ENCODE data around the gene PSD.

Gene PSD

DNA sequence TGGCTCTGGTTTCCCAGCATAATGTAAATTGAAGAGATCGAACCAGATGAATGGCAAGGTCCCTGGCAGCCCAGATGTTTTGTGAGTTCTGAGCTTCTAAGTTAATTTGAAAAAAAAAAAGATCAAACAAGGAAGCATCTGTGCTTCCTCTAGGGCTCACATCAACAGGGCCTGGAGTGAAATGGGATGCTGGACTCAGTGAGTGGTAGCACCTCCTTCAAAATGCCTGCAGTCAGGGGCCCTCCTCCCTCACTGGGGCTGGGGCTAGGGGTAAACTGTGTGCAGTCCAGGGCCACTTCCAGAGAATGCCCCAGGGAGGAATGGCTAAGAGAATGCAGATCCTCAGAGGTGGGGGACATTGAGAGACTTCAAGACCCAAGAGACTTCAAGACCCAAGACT lies 19.8 kb upstream of the PSD start:
- DNase-seq = no peak

DNA sequence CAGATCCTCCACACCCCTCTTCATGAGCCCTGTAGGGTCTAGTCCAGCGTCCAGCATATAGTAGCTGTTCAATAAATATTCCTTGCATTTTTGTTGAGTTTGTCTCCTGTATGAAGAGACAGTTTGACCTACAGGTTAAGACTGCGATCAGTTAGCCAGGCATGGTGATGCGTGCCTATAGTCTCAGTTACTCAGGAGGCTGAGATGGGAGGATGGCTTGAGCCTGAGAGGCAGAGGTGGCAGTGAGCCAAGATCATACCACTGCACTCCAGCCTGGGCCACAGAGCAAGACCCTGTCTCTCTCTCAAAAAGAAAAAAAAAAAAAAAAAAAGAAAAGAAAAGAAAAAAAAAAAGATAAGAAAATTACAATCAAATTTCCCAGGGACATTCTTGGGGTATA lies 18.9 kb upstream of the PSD start:
- no peak for DNase-seq

DNA sequence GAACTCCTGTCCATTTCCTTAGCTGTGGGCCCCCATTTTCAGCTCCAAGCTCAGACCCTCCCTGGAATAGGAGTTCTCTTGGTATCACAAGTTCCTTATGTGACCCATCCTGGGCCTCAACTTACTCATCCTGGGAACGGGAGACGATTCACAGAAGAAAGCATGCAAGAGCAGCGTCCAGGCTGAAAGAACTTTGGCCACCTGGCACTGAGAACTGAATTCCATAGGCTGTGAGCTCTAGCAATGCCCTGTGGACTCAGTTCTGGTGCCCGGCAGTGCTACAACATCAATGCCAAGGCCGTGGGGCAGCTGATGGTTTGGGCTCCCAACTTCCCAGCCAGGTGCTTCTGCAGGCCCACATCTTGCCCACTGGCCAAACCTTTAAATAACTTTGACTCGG lies 17.7 kb upstream of the PSD start:
- no peak for DNase-seq

DNA sequence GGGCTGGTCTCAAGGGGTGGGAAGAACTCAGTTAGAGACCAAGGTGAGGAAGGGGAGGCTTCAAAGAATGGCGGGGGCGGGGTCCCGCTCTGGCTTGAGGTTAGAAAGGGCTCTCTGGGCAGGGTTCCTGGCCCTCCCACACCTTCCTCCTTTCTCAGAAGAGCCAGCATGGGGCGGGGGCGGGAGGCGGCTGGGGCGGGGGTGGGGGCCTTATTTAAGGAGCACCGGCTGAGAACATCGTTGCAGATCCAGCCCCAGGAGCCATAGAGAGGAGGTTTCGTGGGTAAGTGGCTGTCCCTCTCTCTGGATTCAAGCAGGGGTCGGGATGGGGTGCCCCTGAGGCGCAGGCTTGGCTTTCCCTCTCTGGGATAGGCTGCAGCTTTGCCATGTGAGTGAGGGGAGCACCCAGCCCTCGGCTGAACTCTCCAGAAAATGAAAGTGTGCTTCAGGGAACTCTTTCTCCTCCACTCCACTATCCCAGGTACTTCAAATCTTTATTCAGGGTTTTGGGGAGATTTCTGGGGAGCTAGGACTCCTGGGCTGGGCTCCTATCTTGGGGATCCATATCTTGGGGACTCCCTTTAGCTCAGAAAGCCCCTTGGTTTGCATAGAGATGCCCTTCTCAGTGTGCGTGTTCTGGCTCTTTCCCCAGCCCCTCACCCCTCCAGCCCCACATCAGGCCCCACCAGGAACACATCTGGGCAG lies 17.1 kb upstream of the PSD start:
- no peak for DNase-seq

DNA sequence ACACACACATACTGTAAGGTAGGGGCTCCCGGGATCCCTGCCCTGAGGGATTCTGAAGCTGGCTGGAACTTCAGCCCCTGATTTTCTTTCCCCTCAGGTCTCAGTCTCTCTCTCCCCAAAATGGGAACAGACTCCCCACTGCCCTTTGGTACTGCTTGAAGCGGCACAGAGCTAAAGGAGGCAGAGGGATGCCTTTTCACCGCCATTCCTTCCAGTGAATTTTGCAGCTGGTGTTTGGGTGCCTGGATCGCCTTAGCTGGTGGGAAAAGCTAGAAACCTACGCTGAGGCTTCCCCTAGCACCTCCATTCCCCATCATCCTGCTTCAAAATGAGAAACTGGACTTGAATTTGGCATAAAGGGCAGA lies 16.5 kb upstream of the PSD start:
- DNase-seq = no peak

DNA sequence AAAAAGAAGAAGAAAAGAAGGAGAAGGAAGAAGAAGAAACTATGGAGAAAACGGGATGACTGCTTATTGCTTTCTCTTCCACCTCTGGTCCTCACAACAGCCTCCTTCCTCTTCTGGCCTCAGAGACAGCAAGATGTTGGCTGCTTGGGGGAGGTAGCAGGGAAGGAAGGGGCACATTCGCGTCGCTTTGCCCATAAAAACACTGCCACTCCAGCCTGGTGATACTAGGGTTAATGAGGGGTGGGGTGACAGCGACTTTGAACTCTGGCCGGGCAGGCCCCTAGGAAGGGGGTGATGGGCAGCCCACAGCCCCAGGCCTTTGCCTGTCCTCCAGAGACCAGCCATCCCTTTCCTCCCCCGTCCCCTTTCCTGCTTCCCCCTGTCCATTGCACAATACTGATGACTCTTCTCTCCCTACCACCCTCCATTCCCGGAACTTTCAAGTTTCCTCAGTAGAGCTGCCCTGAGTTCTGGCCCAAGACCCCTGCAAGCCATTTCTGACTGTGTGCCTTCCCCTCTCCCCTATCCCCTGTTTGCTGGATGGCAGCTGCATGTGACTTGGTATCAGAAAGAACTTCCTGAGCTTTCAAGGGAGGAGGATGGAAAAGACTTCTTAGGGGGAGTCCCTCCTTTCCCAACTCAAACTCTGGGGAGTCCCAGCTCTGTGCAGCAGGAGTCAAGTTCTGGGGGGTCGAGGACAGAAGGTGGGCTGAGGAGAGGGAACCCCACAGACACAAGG lies 16.0 kb upstream of the PSD start:
- DNase-seq = no peak

DNA sequence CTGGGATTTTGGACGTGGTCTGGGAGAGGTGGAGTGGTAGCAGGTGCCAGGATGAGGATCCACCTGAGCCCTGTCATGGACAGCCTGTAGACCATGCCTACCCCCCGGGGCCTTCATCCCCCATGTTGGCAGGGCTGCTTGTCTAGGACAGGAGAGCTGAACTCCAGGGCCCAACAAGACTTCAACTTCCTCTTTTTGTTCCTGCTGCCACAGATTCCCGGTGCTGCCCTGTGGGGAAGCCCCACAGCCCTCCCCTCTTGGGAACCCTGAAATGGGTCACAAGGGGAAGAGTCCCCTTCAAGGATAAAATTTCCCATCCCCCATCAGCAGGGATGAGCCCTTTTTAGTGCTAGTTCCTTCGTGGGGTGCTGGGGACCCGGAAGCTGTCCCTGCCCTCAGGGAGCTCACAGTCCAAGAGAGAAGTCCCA lies 15.0 kb upstream of the PSD start:
- DNase-seq = no peak

DNA sequence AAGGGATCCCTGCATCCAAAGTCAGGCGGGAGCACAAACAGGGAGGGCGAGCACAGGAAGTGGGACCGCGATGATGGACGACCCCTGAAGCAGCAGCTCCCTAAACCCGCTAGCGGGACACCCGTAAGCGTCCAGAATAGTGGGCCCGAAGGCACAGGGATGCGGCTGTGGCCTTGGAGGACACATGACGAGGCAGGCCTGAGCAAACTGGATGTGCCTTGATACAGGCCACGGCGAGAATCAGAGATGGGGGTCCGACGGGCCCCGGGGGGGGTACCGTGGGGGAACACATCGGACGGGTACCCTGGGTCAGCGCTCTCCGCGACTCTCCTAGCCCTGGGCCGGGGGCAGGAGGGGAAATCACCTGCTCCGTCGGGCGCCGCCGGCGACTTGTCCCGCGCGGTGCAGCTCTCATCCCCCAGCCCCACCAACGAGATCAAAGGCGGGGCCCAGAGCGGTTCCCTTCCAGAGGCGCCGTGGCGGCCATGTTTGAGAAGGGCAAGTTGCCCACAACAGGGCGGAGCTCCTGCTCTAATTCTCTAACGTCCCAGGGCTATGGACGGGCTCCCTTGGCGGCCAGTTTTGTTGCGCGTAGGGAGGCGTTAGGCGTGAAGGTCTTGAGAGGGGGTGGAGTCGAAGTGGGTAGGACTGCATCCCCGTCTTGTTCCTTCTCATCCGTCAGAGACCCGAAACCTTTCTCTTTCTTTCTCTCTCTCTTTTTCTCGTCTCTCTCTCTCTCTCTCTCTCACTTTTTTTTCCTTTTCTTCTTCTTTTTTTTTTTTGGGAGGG lies 13.8 kb upstream of the PSD start, which contains the start of gene CUEDC2:
TSS of gene CUEDC2 (minus strand) at position 413 of the 789 bp plus-strand sequence. CDS start 7,386 bp downstream, outside the sequence.
- peak; percentile 91 for DNase-seq

DNA sequence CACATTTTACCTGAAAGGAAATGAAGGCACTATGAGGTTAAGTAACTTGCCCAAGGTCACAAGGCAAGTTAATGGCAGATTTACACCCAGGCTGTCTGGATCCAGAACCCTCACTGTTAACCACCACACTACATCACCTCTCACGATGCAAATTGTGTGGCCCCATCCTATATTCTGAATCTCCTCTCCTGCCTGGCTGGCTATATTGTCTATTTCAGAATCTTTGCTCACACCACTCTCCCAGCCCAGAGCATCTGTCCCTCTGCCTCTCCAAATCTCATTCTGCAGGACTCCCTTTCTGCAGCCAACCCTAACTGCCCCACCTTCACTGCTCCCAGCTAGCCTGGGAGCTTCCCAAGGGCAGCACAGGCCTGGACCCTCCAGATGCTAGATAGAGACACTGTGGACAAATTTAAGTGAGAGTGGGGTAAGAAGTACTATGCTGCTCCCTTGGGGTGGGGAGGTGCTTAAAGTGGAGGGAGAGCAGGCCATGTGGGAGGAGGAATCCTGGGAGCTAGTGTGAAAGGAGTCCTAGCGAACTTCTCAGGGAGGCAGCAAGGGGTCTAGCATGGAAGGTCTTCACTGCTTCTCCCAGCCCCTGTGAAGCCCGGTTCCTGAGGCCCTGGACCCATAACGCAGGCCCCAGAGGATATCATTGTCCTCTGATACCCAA lies 13.0 kb upstream of the PSD start:
- no peak for DNase-seq

DNA sequence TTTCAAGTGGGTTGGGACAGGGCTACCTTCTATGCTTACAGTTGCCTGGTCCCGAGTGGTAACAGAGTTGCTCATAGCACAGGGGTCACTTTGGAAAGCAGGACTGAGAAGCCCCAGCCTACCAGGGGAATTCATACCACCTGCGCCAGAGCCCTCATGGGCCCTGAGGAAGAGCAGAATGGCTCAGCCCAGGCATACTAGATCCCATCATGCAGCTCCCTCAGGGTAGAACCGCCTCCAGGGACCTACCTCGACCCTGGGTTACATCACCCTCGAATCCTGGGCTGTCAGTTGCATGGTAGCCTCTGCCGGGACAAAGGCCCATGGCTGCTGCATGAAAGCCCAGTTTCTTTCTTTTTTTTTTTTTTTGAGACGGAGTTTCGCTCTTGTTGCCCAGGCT lies 10.9 kb upstream of the PSD start:
- DNase-seq = no peak

DNA sequence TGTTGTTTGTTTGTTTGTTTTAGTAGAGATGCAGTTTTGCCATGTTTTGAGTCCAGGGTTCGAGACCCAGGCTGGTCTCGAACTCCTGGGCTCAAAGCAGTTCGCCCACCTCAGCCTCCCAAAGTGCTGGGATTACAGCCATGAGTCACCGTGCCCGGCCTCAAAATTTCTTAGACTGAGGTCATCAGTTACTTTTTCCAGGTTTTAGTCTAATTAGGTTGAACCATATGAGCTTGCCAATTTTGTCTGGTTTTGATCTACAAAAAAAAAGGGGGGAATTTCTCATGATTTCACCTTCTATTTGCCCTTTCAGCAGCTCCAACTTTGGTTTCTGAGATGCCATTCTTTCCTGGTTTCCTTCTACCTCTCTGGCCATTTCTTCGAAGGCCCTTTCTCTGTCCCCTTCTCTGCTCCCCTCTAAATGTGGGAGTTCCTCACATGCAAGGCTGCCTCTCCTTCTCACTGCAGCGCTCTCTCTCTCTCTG lies 8.3 kb upstream of the PSD start:
- DNase-seq = no peak

DNA sequence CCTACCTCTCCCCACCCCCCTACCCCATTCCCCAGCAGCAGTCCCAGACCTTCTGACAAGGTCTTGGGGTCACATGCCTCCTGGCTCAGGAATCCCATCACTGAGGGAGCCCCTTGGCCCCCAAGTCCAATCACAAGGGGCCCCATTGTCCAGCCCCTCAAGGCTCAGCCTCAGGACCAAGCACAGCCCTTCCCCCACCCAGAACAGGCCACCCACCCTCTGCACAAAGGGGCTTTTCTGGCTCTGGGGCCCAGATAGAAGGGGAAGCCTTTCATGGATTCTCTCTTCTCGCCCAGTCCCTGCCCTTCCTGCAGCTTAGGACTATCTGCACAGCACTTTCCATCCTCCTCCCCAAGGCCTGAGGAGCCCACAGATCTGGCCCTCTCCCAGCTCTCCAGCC lies 6.9 kb upstream of the PSD start:
- no peak for DNase-seq

DNA sequence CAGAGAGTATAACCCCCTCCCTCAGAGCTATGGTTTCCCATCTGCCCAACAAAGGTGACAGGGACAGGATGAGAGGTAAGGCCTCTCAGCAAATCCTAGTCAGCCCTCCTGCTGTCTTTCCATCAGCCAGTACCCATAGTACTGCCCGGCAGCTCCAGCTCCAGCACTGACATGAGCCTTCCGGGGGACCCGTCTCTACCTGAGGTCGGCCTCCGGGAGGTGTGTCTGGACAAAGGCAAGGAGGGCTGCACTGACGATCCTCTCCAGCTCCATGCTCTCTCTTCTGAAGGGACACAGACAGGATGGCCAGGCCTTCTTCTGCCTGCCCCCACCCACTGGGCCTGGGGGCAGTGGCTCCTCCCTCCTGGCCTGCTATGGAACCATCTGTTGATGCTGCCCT lies 6.3 kb upstream of the PSD start:
- DNase-seq = no peak

DNA sequence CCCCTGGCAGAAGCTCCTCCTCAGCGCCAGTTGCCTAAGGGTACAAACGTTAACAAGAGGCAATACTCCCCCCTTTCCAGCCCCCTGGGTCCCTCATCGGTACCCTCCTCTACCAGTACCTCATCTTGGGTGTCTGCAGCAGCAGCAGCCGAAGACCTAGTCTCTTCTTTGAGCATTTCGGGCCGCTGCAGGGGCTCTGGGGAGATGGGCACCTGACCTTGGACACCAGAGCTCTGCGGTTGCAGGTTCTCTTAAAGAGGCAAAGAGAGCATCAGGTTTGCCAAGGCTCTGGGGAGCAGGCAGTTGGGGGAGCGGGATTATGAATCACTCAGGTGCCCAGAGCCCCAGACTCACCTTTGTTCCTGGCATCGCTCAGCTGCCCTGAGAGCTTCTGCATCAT lies 5.6 kb upstream of the PSD start:
- no peak for DNase-seq

DNA sequence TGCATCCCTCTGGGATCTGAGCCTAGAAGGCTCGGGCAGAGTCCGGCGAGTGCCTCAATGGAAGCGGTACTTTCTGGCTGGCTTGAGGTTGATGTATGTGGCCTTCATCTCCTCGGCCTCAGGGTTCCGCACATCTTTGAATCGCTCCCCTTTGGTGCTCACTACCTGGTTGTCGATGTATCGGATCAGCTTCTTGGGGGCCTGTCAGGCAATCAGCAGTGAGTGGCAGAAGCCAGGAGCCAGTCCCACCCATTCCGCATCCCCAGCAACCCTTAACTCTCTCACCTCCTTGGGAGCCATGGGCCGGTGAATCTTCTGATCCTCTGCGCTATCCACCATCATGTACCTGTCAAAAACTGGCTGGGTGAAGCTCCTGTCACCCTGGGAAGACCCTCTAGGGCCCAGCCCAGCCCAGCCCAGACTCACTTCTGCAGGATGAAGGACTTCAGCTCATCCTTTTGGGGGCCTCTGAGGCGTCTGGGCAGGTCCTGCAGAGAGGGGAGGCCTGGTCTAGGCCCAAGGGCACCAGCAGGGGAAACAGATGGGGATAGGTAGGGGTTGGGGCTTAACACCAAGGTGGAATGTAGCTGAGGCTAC lies 4.9 kb upstream of the PSD start:
- DNase-seq = no peak

DNA sequence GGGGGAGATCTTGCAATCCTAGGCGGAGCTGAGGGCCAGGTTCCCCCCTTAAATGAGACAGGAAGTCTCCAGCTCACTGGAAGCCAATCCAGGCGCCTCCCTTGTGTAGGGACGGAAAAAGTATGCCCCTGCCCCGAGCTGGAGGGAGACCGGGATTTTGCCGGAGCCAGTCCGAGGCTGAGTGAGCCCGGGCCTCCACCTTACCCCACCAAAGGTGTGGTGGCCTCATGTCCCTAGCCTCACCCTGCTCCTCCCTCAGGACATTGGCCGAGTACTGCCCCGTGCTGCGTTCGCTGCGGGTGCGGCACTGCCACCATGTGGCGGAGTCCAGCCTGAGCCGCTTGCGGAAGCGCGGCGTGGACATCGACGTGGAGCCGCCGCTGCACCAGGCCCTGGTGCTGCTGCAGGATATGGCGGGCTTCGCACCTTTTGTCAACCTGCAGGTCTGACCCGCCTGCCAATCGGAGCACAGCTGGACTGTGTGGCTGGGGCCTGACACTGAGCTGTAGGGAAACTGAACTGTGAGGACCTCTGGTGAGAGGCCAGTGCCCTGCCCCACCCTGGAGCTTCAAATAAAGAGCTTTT lies 4.1 kb upstream of the PSD start:
- no peak for DNase-seq

DNA sequence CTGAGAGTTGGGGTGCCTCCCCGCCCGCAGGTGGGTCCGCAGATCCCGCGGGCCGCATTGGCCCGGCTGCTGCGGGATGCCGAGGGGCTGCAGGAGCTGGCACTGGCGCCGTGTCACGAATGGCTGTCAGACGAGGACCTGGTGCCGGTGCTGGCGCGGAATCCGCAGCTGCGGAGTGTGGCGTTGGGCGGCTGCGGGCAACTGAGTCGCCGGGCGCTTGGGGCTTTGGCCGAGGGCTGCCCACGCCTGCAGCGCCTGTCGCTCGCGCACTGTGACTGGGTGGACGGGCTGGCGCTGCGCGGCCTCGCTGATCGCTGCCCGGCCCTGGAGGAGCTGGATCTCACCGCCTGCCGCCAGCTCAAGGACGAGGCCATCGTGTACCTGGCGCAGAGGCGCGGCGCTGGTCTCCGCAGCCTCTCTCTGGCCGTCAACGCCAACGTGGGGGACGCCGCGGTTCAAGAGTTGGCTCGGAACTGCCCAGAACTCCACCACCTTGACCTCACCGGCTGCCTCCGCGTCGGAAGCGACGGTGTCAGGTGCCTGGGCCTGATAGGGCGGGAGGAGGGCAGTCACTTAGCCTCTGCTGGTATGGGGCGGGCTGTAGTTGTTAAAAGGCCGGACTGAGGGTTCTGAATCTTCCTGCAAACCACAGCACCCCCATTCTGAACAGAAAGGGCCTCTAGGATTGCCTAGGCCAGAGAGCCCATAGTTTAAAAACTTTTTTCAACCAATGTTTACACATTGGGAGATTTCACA lies 3.4 kb upstream of the PSD start:
- no peak for DNase-seq

DNA sequence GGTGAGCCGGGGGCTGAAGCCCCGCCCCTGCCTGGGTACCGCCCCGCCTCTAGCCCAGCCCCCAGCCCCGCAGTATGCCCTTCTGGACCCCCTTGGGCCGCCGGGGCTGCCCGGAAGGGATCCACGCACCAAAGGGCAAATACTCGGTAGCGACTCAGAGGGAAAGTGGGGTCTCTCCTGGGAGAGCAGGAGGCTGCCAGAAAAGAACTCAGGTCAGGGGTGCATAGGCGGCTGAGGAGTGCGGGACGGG lies 2.8 kb upstream of the PSD start:
- no peak for DNase-seq

DNA sequence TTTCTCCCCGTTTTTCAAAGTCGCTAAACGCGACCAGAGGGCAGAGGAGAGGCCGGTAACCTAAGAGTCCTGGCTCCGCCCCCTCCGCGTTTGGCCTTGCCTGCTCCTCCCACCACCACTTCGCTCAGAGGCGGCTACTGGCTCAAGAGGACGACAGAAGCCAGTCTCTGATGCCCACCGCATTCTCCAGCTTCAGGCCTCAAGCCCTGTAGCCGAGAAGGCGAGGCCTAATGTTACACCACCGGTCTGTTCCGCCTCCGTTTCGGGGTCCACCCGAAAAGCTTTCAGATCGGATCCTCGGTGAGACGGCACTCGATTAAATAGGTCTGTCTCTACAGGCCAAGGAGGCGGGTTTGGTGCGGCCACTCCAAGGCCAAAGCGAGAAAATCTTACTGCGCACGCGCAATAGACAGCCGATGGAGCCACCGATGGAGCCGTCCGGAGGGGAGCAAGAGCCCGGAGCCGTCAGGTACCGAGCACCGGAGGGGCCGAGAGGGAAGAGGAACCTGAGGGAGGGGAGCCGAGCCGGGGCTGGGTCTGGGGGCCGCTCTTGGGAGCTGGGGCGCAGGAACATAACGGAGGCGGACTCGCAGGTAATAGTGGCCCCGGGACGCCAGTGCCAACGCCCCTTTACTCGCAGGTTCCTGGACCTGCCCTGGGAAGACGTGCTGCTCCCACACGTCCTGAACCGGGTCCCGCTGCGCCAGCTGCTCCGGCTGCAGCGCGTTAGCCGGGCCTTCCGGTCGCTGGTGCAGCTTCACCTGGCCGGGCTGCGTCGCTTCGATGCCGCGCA lies 2.3 kb upstream of the PSD start, which contains the start of gene FBXL15:
TSS of gene FBXL15 (plus strand) at position 123 of the 793 bp plus-strand sequence. CDS start at position 417, 294 bp downstream.
- peak; percentile 90 for DNase-seq

DNA sequence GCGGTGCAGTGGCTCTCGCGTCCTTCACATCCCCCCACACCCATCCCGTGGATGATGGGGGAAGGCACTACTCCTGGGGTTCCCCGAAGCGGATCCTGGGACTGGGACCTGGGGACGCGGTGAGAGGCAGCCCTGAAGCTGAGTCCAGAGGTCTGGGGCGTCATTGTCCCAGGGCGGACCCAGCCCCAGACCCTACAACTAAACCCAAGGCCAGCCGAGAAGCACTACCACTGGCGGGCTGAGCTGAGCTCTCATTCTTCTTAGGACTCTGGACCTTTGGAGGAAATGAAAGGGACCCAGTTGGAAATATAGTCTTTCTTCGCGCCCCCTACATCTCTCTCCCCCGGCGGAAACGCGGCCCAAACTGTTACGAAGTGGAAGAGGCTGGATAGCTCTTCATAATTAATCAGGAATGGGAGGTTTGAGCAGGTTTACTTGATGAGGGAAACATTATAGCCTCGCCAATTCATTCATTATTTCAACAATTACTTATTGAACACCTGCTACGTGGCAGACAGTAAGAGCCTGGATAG lies 1.7 kb upstream of the PSD start:
- DNase-seq = no peak

Data from NCI-H2107 (cell line).